Right ventricle myocardium superior (tissue), 1 donor: ENCODE measurements around the gene SUSD1. TPM values are rescaled to one million over a fixed set of nuclear protein-coding genes. Genes with fewer than 3 reads are reported as not detected.
"Not testable (repeated sequence)": the region's sequence is repeated elsewhere in the genome, so short reads cannot be mapped to it uniquely, and the experiment has no call there.

ENCODE experiments used
- ATAC-seq: fragments of 200-7000 bp; cut with Tn5 transposase; one replicate; pipeline ENCODE4 v1.9.1; 2020; ENCODE audit warnings: mild to moderate bottlenecking; ENCODE audit not compliant: poor library complexity
- DNase-seq: peaks from one replicate; pipeline ENCODE4 v3.0.0-alpha.2; 2020
- intact Hi-C: fragments of 100-400 bp; cut with DNase I; formaldehyde crosslinking; loops from one replicate; pipeline ENCODE4 v1.11.2; 2022
- total RNA-seq: library from RNA; stranded (reverse); fragmentation: NEBNext Ultra II Directional; extraction: Animal tissue kit (Norgen Biotek cat#: 25700); gene quantifications from one replicate; pipeline ENCODE4 v1.2.1, GENCODE V29; 2021
- donor health status: DM: no; HTN: yes; CAD: no; lungs with severe emphysema.

SUSD1 gene
- total RNA-seq, 1 donor from 2014 or later: 6.4 TPM

- DNase-seq (no peak), ATAC-seq (no peak)
- intact Hi-C loops: no loop called here
Measured at GRCh38 chr9:112137066-112137465, 38.0 kb downstream of the SUSD1 start.

DNA sequence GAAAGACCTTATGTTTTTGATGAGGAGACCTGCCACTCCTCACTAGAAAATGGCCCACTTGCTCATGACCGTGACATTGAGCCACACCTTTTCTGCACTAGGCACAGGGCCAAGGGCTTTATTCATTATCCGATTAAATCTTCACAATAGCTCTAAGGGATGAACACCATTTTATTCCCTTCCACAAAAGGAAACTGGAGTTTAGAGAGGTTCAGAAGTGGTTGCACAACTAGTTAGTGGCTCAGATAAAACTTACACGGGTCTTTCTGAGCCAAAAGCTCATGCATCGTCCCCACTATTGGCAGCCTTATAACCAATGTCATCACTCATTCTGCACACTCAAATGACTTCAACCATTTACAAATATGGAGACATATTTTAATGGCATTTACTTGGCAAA lies 39.4 kb downstream of the SUSD1 start:
- DNase-seq (no peak), ATAC-seq (peak; percentile 68)
- intact Hi-C loops: no loop called here

- ATAC-seq, intact Hi-C loops, DNase-seq: not testable (repeated sequence)
Measured at GRCh38 chr9:112133806-112134205, 41.3 kb downstream of the SUSD1 start.

GRCh38 chr9:112132356-112132755 lies 42.7 kb downstream of the SUSD1 start:
- intact Hi-C loops: no loop called here
- DNase-seq (no peak), ATAC-seq (no peak)

DNA sequence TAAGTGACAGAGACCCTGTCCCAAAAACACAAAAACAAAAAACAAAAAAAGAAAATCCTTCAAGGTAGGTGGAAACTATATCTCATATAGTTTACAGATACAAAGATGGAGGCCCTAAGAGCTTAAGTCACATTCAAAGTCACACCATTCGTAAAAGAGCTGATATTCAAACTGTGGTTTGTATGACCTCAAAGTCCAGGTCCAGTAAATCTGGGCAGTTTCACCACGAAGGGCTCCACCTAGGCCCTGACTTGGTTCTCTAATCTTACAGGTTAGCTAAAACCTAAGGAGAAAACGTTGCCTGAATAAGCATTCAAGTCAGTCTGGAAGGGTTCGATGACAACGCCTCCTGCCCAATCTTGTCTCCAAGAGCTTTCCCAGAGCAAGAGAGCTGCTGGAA lies 44.1 kb downstream of the SUSD1 start:
- intact Hi-C loops: no loop called here
- DNase-seq (no peak), ATAC-seq (no peak)

DNA sequence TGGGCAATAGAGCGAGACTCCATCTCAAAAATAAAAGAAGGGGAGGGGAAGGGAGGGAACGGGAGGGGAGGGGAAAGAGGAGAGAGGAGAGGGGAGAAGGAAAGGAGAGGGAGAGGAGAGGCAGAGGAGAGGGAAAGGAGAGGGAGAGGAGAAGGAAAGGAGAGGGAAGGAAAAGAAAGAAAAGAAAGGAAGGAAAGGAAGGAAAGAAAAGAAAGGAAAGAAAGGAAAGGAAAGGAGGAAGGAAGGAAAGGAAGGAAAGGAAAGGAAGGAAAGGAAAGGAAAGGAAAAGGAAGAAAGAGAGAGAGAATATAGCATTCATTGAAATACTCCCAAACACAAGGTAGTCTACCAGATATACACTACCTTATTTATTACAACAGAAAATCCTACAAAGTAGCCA lies 44.8 kb downstream of the SUSD1 start:
- intact Hi-C loops: no loop called here
- ATAC-seq: no peak
- DNase-seq: no peak

DNA sequence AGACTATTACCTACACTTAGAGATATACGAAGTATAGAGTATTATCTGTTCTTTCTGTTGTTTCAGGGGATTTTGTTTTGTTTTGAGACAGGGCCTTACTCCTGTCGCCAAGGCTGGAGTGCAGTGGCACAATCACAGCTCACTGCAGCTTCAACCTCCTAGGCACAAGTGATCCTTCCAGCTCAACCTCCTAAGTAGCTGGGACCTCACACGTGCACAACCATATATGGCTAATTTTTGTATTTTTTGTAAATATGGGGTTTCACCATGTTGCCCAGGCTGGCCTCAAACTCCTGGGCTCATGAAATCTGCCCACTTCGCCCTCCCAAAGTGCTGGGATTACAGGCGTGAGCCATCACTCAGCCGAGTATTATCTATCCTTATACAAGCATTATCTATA lies 45.9 kb downstream of the SUSD1 start:
- DNase-seq: no peak
- intact Hi-C loops: no loop called here

DNA sequence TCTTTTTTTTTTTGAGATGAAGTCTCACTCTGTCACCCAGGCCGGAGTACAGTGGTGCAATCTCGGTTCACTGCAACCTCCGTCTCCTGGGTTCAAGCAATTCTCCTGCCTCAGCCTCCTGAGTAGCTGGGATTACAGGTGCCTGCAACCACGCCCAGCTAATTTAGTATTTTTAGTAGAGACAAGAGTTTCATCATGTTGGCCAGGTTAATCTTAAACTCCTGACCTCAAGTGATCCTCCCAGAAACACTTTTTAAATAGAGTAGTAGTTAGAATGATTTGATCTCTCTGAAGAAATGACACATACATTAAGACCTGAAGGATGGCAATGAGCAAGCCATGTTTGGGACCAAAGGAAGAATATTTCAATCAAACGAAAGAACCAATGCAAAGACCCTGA lies 46.7 kb downstream of the SUSD1 start:
- DNase-seq, intact Hi-C loops, ATAC-seq: not testable (repeated sequence)

More for the DNA sequence above, 45.9 kb downstream of the SUSD1 start:
- ATAC-seq: no peak

DNA sequence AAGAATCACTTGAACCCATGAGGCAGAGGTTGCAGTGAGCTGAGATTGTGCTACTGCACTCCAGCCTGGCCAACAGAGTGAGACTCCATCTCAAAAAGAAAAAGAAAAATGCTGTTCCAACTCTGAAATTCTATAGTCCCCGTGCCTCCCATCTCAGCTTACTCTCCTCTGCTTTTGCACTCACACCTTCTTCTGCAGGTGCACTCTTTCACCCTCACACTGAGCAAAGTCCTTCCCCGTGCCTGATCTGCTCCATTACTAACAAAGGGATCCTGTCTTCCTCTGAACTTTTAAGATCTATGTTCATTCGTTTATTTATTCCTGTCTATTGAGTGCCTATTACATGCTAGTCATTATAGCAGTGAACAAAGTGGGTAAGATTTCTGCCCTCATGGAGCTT lies 47.8 kb downstream of the SUSD1 start:
- intact Hi-C loops: no loop called here
- no peak for DNase-seq
- no peak for ATAC-seq

DNA sequence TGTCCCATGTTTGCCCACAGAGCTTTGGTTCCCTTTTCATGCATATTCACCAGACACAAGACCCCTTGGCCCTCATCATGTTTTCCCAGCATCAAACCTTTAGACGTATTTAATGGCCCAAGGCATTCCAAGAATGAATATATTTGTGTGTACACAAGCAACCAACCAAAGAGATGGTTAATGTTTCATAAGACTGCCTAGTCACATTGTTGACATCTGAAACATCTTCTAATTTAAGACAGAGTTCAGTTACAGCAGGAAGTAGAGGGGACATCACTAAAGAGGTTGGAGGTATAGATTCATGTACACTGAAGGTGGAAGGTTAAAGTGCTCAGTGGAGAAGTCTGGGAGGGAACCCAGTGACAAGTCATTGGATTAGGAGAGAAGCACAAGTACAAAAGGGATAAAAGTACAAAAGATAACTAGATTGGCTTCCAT lies 49.1 kb downstream of the SUSD1 start:
- no peak for DNase-seq
- ATAC-seq: no peak
- intact Hi-C loops: no loop called here

GRCh38 chr9:112124156-112124555 lies 50.9 kb downstream of the SUSD1 start:
- intact Hi-C loops: no loop called here
- no peak for DNase-seq
- no peak for ATAC-seq

- ATAC-seq: no peak
- intact Hi-C loops: no loop called here
- DNase-seq: no peak
Measured at GRCh38 chr9:112121633-112122032, 53.5 kb downstream of the SUSD1 start.

DNA sequence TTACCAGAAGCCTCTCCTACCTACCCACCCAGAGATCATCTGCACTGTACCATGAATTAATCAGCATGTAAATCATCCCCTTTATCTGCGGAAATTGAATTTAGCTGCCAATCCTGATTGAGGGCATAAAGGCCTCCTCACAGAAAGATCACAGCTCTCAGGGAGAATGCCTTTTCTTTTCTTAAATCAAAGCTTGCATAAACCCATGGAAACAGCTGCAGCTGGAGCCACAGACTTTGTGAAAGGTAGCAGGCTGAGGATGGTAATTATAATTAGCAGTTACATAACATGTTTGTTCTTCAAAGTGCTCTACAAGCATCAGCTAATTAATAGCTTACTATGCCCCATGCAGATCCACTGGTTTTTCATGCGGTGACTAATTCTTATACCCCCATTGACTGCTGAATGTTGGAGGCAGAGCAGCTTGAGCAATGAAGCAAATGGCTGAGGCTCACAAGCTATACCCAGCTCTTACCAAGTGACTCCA lies 54.6 kb downstream of the SUSD1 start:
- no peak for ATAC-seq
- DNase-seq: no peak
- intact Hi-C loops: no loop called here

DNA sequence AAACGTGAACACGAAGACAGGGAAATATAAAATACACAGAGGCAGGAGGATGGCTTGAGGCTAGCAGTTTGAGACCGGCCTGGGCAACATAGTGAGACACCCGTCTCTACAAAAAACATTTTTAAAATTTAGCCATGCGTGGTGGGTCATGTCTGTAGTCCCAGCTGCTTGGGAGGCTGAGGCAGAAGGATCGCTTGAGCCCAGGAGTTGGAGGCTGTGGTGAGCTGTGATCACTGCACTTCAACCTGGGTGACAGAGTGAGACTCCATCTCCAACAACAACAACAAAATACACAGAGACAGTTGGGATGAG lies 55.1 kb downstream of the SUSD1 start:
- DNase-seq: no peak
- no peak for ATAC-seq
- intact Hi-C loops: no loop called here

DNA sequence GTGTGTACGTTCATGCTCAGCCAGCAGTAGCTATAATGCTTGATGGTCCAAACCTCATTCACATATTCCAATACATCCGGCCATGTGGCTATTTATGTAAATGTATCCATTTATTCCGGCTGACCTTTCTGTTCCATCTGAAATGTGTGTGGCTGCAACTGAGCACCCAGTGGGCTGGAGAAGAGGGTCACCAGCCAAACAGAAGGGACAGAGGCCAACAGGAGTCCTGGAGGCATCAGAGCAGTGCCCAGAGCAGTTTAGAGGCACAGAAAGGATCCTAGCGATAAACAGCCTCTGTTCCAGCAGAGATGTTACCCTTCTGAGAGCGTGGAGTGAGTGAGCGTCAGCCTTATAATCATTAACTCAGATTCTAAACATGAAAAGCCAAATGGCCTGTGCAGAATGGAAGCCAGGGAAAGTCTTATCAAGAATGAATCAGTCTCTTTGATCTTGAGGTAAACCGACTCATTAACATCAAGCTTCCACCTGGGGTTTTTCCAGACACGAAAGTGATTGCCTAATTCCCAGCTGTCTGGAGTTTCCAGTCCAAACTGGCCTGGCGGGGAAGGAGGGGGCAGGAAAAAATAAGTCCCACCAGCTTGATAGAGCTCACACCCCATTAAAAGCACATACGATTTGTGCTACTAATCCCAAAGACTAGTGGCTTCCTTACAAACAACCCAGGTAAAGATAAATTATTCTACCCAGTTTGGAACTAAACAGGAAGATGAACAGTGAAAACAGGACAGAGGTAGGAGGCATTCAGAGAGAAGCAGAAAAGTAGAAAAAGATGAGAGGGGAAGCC lies 55.7 kb downstream of the SUSD1 start:
- intact Hi-C loops: no loop called here
- ATAC-seq (no peak), DNase-seq (no peak)

DNA sequence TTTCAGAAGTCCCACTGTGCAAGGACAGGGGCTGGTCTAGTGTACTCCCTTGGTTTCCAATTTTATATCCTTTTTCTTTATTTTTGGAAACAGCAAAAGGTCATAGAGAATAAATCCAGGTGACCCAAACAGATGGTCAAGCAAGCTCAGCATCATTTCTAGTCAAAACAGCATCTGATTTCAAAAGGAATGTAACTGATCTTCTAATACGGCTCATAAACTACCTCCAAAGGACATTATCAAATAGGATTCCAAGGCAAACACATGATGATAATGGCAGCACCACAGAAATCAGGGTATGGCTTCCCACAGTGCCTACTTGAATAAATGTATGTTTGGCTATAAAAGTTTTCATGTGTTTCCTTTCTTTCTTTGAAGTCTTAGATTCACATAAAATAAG lies 57.1 kb downstream of the SUSD1 start:
- intact Hi-C loops: no loop called here
- ATAC-seq: no peak

GRCh38 chr9:112115970-112116753 lies 58.9 kb downstream of the SUSD1 start:
- intact Hi-C loops: no loop called here
- ATAC-seq (no peak), DNase-seq (no peak)

More for the DNA sequence above, 57.1 kb downstream of the SUSD1 start:
- DNase-seq: no peak

DNA sequence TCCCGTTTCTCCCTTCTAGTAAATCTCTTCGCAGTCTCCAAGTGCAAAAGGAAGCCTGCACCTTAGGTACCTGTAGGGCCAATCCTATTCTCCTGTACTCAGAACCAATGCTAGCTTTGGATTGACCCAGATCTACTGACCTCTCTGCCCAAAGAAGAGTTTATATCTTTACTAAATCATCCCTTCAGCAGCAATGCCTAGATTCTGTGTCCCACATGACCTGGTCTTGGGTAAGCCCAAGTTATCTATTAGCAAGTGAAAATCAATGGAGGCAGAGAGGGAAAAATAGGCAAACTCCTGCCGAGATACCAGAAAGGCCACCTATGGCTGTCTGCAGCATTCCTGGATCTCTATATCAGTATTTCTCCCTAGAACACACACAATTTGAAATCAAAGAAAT lies 60.0 kb downstream of the SUSD1 start:
- intact Hi-C loops: no loop called here
- ATAC-seq (no peak), DNase-seq (no peak)

- DNase-seq (no peak), ATAC-seq (no peak)
- intact Hi-C loops: no loop called here
Measured at GRCh38 chr9:112112941-112113681, 62.0 kb downstream of the SUSD1 start.
